Measurements from ENCODE around the gene DNAJB6. TPM values are rescaled to one million over a fixed set of nuclear protein-coding genes. Genes with fewer than 3 reads are reported as not detected.

Gene DNAJB6
- total RNA-seq, 2 donors from 2014 or later: 78.0 to 81.8 TPM

GRCh38 chr7:157394246-157395191 is 57.7 kb downstream of the DNAJB6 start:
- no peak overlapping the region for H3K27ac ChIP-seq
- no peaks in the 10 kb centered on the region for H3K4me1 ChIP-seq
- no peaks in the 10 kb centered on the region for H3K27me3 ChIP-seq
- no peak for DNase-seq
- H3K9ac ChIP-seq (ENCODE audit: low read depth in 2 of 2, low read length in 2 of 2): no peak overlapping the region
- H3K9me3 ChIP-seq: no peaks in the 10 kb centered on the region
- no peak overlapping the region for H3K4me3 ChIP-seq
- no peaks in the 10 kb centered on the region for H3K36me3 ChIP-seq
- no peak for TF ChIP-seq CTCF (IDR thresholded peaks at IDR 0.05)
- intact Hi-C loops (cut with DNase I): no loop called here

DNA sequence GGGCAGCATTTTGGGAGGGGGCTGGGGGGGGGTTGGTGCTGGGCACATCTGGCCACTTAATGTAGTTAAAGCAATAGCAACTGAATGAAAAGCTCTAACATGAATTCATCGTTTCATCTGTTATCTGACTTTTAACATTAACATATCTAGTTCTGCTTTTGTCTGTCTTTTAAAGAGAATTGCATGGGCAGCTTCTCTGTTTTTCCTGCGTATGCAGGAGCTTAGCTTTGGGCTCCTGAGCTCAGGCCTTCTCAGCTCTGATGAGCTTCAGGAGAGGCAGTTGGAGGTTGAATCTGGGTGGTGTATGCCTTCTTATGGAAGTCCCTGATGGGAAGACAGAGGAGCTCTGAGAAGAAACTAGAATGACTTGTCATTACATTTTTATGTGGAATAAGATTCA is 58.4 kb downstream of the DNAJB6 start:
- H3K27ac ChIP-seq: no peak overlapping the region
- intact Hi-C loops (cut with DNase I): no loop called here
- no peak overlapping the region for H3K9ac ChIP-seq (ENCODE audit: low read depth in 2 of 2, low read length in 2 of 2)
- no peaks in the 10 kb centered on the region for H3K4me1 ChIP-seq
- DNase-seq: no peak
- no peak for TF ChIP-seq CTCF (IDR thresholded peaks at IDR 0.05)
- no peaks in the 10 kb centered on the region for H3K9me3 ChIP-seq
- no peaks in the 10 kb centered on the region for H3K27me3 ChIP-seq
- H3K36me3 ChIP-seq: no peaks in the 10 kb centered on the region
- H3K4me3 ChIP-seq: no peak overlapping the region

DNA sequence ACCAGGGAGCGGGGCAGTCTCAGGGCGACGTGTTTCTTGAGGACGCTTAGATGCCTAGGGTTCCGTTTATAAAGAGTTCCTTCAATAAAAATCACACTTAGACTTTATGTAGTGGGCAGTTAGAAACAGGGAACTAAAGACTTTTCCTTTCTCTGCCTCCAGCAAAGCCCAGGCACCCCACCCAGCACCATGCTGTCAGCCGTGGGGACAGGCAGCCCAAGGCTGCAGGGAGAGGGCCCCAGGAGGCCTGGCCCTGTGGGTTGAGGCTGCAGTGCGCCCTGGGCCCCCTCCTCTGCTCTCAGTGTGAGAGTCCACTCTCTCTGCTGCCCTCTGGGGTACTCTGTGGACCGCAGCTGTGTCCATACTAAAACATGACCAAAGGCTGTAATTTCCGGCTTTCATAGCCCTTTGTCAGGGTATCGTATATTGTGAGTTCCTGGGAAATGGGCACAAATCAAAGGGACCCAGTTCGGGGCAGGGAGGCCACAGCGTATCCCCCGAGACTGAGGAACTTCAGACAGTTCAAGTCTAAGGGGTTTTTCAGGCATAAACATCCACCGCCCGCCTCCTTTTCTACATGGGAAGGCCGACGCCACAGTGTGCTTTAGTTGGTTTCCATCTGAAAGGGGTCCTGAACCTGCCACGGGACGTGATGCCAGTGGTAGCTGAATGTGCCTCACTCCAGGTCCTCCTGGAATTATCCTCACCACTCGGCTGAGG is 59.7 kb downstream of the DNAJB6 start:
- intact Hi-C loops (cut with DNase I): no loop called here
- no peak overlapping the region for H3K9ac ChIP-seq (ENCODE audit: low read depth in 2 of 2, low read length in 2 of 2)
- no peaks in the 10 kb centered on the region for H3K27me3 ChIP-seq
- H3K9me3 ChIP-seq: no peaks in the 10 kb centered on the region
- DNase-seq: no peak
- H3K27ac ChIP-seq: no peak overlapping the region
- no peak overlapping the region for H3K4me3 ChIP-seq
- no peak for TF ChIP-seq CTCF (IDR thresholded peaks at IDR 0.05)
- no peaks in the 10 kb centered on the region for H3K4me1 ChIP-seq
- H3K36me3 ChIP-seq: no peaks in the 10 kb centered on the region

DNA sequence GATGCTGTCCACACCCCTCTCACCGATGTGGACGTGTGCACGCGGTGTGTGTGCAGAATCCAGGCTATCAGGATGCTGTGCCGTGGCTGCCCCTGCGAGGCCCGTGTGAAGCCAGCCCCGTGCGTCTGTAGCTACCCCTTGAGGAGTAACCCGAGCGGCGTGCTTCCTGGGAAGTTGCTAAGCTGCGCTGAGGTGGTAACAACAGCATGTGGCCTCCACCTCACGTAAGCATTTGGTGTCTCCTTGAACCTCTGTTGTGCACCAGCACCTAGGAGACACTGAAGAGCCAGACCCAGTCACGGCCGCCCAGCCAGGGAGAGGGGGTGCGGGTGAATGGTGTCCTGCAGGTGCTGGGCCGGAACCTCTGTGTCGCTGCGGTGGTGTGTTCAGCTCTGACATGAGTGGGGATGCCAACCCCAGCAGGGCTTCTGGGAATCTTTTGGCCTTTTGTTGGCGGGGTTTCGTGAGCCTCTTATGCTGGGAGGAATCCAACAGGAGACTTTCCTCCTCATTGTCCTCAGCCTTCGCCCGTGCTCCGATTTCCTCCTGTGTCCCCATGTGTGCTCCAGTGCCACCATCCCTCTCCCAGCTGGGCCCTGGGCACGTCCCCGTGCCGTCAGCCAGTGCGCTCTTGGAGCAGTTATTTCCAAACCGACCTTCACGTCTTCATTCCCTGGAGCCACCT is 60.4 kb downstream of the DNAJB6 start:
- TF ChIP-seq CTCF (IDR thresholded peaks at IDR 0.05): no peak
- intact Hi-C loops (cut with DNase I): no loop called here
- no peak overlapping the region for H3K4me3 ChIP-seq
- H3K9ac ChIP-seq (ENCODE audit: low read depth in 2 of 2, low read length in 2 of 2): no peak overlapping the region
- H3K36me3 ChIP-seq: no peaks in the 10 kb centered on the region
- H3K27ac ChIP-seq: peak overlapping the region; percentile 30
- no peaks in the 10 kb centered on the region for H3K27me3 ChIP-seq
- no peaks in the 10 kb centered on the region for H3K4me1 ChIP-seq
- DNase-seq: no peak
- H3K9me3 ChIP-seq: no peaks in the 10 kb centered on the region
